Activated CD8-positive, alpha-beta T cell treated with anti-CD3 and anti-CD28 coated beads for 36 hours (primary cell): ENCODE measurements around the gene LPP. TPM values are rescaled to one million over a fixed set of nuclear protein-coding genes. Genes with fewer than 3 reads are reported as not detected.

Experiments
- ATAC-seq: fragments of 200-7000 bp; cut with Tn5 transposase; one replicate; pipeline ENCODE4 v1.10.0; 2021; ENCODE audit warnings: mild to moderate bottlenecking, moderate library complexity
- CTCF ChIA-PET: fragments of 350-600 bp; sonication (Branson Sonifier 250); formaldehyde crosslinking; loops from one replicate; lab custom pipeline; 2021; ENCODE audit warnings: antibody characterized with exemption; lab: Charles Lee
- POLR2A ChIA-PET: fragments of 350-600 bp; sonication (Branson Sonifier 250); formaldehyde crosslinking; loops from one replicate; lab custom pipeline; 2021; ENCODE audit warnings: antibody characterized with exemption; lab: Charles Lee
- DNase-seq: peaks from one replicate; pipeline ENCODE4 v3.0.0-alpha.2; 2020
- H3K27ac Mint-ChIP-seq: one replicate; pipeline ENCODE4 v1.8.0; 2021; ENCODE audit warnings: mild to moderate bottlenecking, mixed read lengths
- H3K27me3 Mint-ChIP-seq: one replicate; pipeline ENCODE4 v1.8.0; 2021; ENCODE audit warnings: mixed read lengths
- H3K36me3 Mint-ChIP-seq: one replicate; pipeline ENCODE4 v1.8.0; 2021; ENCODE audit warnings: low read depth, mixed read lengths
- H3K4me1 Mint-ChIP-seq: one replicate; pipeline ENCODE4 v1.8.0; 2021; ENCODE audit warnings: low read depth, mixed read lengths
- H3K4me3 Mint-ChIP-seq: one replicate; pipeline ENCODE4 v1.8.0; 2021; ENCODE audit warnings: mild to moderate bottlenecking, moderate library complexity, mixed read lengths
- H3K9me3 Mint-ChIP-seq: one replicate; pipeline ENCODE4 v1.8.0; 2021; ENCODE audit warnings: mixed read lengths
- CTCF ChIP-seq: fragments of 200-600 bp; IDR thresholded peaks from one replicate; pipeline ENCODE4 v1.8.0; 2022; ENCODE audit warnings: antibody characterized with exemption, mild to moderate bottlenecking
- intact Hi-C: fragments of 100-400 bp; cut with micrococcal nuclease; formaldehyde crosslinking; loops from one replicate; pipeline ENCODE4 v1.10.0; 2022
- total RNA-seq, 2 experiments: library from RNA; stranded (reverse); gene quantifications; one replicate each; pipeline ENCODE4 v1.2.3, GENCODE V29; 2021

The LPP gene
- total RNA-seq, 2 experiments from 2014 or later = 16.4 to 22.6 TPM

GRCh38 chr3:188306435-188307005 is 152.6 kb downstream of the LPP start:
- Mint-ChIP-seq H3K9me3 (no peaks in the 10 kb centered on the region), H3K4me1 (peaks cover 40% of the 10 kb centered on the region), H3K4me3 (no peak overlapping the region), H3K36me3 (peaks cover 15% of the 10 kb centered on the region), H3K27me3 (no peaks in the 10 kb centered on the region), H3K27ac (no peak overlapping the region)
- ChIA-PET CTCF (interaction anchor here (1.7 to 1.9 kb wide), 3 partner anchors 8 to 648 kb away, joined by 3 to 8 read pairs (median 6); no protein-coding TSS in a partner anchor), POLR2A (interaction anchor here (0.8 kb wide), 1 partner anchor 8 kb away, joined by 3 read pairs; no protein-coding TSS in a partner anchor)
- intact Hi-C loops = no loop called here
- no peak for TF ChIP-seq CTCF
- DNase-seq (no peak), ATAC-seq (no peak)

GRCh38 chr3:188309437-188310269 is 155.7 kb downstream of the LPP start:
- ATAC-seq = peak; percentile 81
- Mint-ChIP-seq H3K27me3 (no peaks in the 10 kb centered on the region), H3K4me3 (no peak overlapping the region), H3K4me1 (peaks cover 20% of the 10 kb centered on the region), H3K36me3 (peaks cover 18% of the 10 kb centered on the region), H3K9me3 (peaks cover 1% of the 10 kb centered on the region), H3K27ac (peak overlapping the region; percentile 44)
- ChIA-PET CTCF (interaction anchor here (0.7 to 1.7 kb wide), 3 partner anchors 20 to 440 kb away, joined by 3 to 5 read pairs (median 4); no protein-coding TSS in a partner anchor), POLR2A (interaction anchor here (0.7 to 2.3 kb wide), 3 partner anchors 21 to 29 kb away, joined by 3 to 6 read pairs (median 3); no protein-coding TSS in a partner anchor)
- intact Hi-C loops = loop anchor here (1.0 kb wide), 1 partner anchor 31 kb away; no protein-coding TSS in a partner anchor
- peak; percentile 66 for DNase-seq
- TF ChIP-seq CTCF = no peak

- no peak overlapping the region for H3K4me3 Mint-ChIP-seq
- no peak for DNase-seq
- no peaks in the 10 kb centered on the region for H3K27me3 Mint-ChIP-seq
- H3K4me1 Mint-ChIP-seq = peaks cover 20% of the 10 kb centered on the region
- intact Hi-C loops = loop anchor here (1.0 kb wide), 1 partner anchor 30 kb away; no protein-coding TSS in a partner anchor
- POLR2A ChIA-PET = interaction anchor here (0.7 to 2.3 kb wide), 3 partner anchors 20 to 28 kb away, joined by 3 to 6 read pairs (median 3); no protein-coding TSS in a partner anchor
- CTCF ChIA-PET = interaction anchor here (0.6 to 1.7 kb wide), 4 partner anchors 19 to 439 kb away, joined by 3 to 5 read pairs (median 4); no protein-coding TSS in a partner anchor
- peaks cover 1% of the 10 kb centered on the region for H3K9me3 Mint-ChIP-seq
- H3K36me3 Mint-ChIP-seq = peaks cover 18% of the 10 kb centered on the region
- H3K27ac Mint-ChIP-seq = peak overlapping the region; percentile 44
- no peak for TF ChIP-seq CTCF
- peak; percentile 26 for ATAC-seq
These were observed 156.3 kb downstream of the LPP start for GRCh38 chr3:188310270-188310710.

GRCh38 chr3:188315553-188315952 is 161.6 kb downstream of the LPP start:
- POLR2A ChIA-PET = interaction anchor here (1.1 kb wide), 1 partner anchor 21 kb away, joined by 4 read pairs; no protein-coding TSS in a partner anchor
- H3K4me1 Mint-ChIP-seq = peaks cover 21% of the 10 kb centered on the region
- DNase-seq = no peak
- peaks cover 1% of the 10 kb centered on the region for H3K9me3 Mint-ChIP-seq
- H3K27ac Mint-ChIP-seq = no peak overlapping the region
- H3K4me3 Mint-ChIP-seq = no peak overlapping the region
- no peak for ATAC-seq
- peaks cover 9% of the 10 kb centered on the region for H3K36me3 Mint-ChIP-seq
- TF ChIP-seq CTCF = no peak
- CTCF ChIA-PET = interaction anchor here (1.4 kb wide), 1 partner anchor 576 kb away, joined by 6 read pairs; no protein-coding TSS in a partner anchor
- intact Hi-C loops = no loop called here
- H3K27me3 Mint-ChIP-seq = no peaks in the 10 kb centered on the region
